GM12875 (cell line): Measurements from ENCODE around the gene MYH6.
"Not testable (repeated sequence)": the region's sequence is repeated elsewhere in the genome, so short reads cannot be mapped to it uniquely, and the experiment has no call there.

Experiments
- H3K4me3 ChIP-seq: one replicate; pipeline ENCODE4 v1.5.1; 2011; ENCODE audit warnings: low read depth, low read length, control low read depth
- CTCF ChIP-seq: IDR thresholded peaks from 2 replicates; pipeline ENCODE4 v1.5.1; 2011; ENCODE audit warnings: low read depth, mild to moderate bottlenecking, control low read depth, inconsistent platforms, low read length, moderate library complexity, borderline replicate concordance; ENCODE audit not compliant: insufficient read depth

The MYH6 gene

GRCh38 chr14:23387916-23388882 lies 19.9 kb downstream of the MYH6 start:
- no peak overlapping the region for H3K4me3 ChIP-seq
- no peak for TF ChIP-seq CTCF

DNA sequence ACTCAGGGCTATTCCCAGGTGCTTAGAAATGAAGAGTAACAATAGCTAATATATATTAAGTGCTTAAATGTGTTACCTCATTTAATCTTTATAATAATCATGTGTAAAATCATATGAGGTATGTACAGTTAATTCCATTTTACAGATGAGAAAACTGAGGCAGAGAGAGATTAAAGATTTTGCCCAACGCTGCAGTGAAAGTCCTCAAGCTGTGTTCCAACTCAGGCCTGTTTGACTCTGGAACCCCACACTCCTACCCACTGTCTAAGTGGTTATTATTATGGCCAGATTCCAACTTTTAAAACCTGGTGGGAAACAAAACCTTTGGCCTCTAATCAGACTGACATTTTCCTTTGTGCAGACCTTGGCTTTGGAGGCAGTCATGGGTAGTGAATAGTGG lies 21.1 kb downstream of the MYH6 start:
- TF ChIP-seq CTCF = no peak
- H3K4me3 ChIP-seq = no peak overlapping the region

GRCh38 chr14:23386266-23386657 lies 21.8 kb downstream of the MYH6 start:
- H3K4me3 ChIP-seq = not testable (repeated sequence)

DNA sequence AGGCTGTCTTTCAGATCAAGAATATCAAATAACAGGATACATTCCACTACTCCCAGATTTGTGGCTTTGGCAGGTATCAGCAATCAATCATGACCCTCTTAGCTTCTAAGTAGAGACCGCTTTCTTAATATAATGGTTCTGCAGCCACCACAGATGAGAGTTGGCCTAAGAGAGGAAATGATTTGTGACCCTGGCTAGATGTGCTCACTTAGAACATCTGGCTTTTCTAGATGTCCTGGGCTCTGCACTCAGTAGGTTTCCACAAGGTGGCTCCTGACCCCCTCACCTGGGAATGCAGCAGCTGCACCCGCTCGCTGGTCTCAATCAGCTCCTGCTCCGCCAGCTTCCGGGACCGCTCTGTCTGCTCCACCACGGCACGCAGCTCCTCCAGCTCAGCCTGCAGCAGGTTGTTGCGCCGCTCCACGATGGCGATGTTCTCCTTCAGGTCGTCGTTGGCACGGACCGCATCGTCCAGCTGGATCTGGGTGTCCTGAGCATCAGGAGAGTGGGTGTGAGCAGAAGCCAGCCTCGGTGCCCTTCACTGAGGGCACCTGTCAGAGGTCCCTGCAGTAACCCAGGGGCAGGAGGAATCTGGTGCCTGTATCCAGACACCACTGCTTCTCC lies 22.3 kb downstream of the MYH6 start:
- no peak for TF ChIP-seq CTCF
- H3K4me3 ChIP-seq = no peak overlapping the region

- H3K4me3 ChIP-seq = no peak overlapping the region
- TF ChIP-seq CTCF = no peak
Observed at GRCh38 chr14:23385244-23385641, 22.8 kb downstream of the MYH6 start.

DNA sequence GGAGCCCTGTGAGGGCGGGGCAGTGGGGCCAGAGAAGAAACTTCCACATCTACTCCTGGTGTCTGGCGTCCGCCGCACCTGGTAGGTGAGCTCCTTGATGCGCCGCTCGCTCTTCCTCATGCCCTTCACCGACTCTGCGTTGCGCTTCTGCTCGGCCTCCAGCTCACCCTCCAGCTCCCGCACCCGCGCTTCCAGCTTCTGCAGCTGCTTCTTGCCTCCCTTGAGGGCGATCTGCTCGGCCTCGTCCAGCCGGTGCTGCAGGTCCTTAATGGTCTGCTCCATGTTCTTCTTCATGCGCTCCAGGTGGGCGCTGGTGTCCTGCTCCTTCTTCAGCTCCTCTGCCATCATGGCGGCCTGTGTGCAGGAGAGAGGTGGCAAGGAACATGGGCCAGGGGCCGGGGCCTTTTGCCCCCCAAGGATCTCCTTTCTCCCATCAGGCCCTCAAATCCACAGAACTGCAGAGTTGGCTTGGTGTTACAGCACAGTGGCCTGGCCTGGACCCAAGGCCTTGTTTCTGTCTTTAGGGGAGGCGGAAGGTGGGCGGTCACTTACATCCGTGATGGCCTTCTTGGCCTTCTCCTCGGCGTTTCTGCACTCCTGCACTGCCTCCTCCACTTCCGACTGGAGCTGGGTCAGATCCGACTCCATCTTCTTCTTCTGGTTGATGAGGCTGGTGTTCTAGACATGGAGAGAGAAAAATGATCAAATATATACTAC lies 23.6 kb downstream of the MYH6 start:
- no peak for TF ChIP-seq CTCF
- H3K4me3 ChIP-seq = no peak overlapping the region

DNA sequence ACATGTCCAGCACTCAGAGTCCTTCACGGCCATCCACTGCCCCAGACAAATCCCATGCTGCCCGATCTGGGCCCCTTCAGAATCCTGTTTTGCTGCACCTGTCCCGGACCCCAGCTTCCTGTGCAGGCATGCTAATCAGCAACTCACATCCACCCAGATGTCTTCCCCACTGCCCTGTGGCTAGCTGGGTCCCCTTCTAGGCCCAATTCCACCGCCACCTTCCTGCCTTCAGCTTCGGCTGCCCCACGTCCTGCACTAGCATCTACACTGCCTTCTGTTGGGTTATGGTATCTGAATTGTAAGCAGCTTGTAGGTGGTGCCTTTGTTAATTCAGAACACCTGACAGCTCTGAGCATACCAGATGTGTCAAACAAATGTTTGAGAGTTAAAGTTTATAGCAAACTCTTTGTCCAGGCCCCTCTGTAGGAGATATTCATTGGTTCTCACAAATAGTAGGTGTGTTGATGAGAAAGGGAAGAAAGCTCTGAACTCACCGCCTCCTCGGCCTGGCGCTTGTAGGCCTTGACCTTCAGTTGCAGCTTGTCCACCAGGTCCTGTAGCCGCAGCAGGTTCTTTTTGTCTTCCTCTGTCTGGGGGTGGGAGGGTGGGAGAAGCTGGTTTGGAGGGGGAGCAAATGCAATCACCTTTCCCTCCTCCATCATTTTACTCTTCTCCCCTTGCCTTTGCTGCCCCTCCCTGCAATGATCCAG lies 25.2 kb downstream of the MYH6 start:
- H3K4me3 ChIP-seq = no peak overlapping the region
- TF ChIP-seq CTCF = no peak
